HG02571 (cell line): Measurements from ENCODE around the gene LDB3.

Source experiments
- ATAC-seq: cut with Tn5 transposase; IDR thresholded peaks from one replicate; pipeline ENCODE4 v1.9.1; 2021; ENCODE audit warnings: mild to moderate bottlenecking, moderate library complexity; ENCODE audit not compliant: unreplicated experiment

Gene LDB3

DNA sequence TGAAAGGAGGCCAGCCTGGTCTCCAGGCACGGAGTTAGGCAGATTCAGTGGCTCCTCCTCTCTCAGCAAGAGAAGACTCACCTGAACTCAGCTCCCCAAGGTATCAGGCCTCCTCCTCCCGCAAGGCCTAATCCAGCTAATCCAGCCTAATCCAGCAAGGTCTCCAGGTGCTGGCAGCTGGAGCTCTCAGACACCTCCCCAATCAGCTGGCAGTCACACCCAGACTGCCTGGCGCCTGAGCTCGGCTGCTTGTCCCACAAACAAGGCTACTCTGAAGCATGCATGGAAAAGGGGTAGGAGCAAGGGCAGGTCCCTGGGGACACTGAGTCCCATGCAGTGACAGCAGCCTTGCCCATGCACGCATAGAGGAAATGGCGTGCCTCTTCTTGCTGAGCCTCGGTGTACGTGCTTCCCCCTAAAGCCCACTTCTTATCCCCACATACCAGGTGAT is 17.3 kb upstream of the LDB3 start:
- ATAC-seq = no peak

- ATAC-seq = no peak
Observed at GRCh38 chr10:86651631-86652331, 16.5 kb upstream of the LDB3 start.

- no peak for ATAC-seq
Observed at GRCh38 chr10:86652361-86653202, 15.7 kb upstream of the LDB3 start.

DNA sequence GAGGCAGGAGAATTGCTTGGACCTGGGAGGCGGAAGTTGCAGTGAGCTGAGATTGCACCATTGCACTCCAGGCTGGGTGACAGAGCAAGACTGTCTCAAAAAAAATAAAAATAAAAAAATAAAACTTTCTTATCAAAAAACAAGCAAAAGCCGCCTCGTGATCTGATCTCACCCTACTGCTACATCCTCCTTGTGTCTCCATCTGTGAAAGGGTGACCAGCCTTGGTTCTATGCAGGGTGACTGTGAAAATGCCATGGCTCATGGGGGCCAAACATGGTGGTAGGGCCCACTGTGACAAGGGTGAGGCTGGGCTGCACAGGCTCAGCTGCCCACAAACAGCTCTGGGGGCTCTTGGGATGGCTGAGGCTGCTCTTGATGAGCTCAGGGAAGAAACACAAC is 14.9 kb upstream of the LDB3 start:
- ATAC-seq = no peak

DNA sequence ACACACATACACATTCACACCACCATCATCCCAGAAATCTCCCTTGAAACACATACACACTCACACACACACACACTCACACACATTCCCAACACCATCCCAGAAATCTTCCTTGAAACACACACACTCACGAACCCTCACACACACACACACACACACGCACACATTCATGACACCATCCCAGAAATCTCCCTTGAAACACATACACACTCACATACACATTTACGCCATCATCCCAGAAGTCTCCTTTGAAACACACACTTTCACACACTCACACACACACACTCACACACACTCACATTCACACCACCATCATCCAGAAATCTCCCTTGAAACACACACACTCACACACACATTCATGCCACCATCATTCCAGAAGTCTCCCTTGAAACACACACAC is 14.3 kb upstream of the LDB3 start:
- no peak for ATAC-seq

DNA sequence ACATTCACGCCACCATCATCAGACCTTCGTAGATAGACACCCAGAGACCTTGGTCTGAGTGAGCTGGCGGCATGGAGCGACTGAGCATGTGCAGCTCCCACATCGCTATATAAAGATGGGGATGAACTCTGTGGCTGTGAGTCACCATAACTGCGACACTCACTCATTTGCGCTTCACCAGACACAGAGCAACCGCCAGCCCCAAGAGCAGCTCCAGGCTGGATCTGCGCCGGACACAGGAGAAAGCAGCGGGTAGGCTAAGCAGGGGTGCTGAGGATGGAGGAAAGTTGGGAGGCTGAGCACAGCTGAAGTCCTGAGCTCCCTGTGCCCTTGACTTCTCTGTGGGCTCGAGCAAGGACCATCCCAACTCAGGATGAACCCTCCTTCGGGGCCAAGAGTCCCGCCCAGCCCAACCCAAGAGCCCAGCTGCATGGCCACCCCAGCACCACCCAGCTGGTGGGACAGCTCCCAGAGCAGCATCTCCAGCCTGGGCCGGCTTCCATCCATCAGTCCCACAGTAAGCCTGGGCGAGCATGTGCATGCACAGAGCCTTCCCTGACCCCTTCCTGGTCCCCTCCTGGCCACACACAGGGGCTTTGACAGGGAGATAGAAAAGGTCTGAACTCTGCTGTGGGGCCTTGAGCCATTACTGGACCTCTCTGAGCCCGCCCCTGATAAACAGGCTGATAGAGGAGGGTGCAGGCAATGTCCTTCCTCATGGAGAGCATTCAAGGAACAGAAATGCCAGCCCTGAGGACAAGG is 13.7 kb upstream of the LDB3 start, which contains the start of gene OPN4:
Gene OPN4 (plus strand): TSS at position 137 of the 762 bp plus-strand sequence. CDS start 237 bp downstream, at position 374.
- no peak for ATAC-seq

- ATAC-seq = no peak
Observed at GRCh38 chr10:86655173-86655540, 13.2 kb upstream of the LDB3 start.

DNA sequence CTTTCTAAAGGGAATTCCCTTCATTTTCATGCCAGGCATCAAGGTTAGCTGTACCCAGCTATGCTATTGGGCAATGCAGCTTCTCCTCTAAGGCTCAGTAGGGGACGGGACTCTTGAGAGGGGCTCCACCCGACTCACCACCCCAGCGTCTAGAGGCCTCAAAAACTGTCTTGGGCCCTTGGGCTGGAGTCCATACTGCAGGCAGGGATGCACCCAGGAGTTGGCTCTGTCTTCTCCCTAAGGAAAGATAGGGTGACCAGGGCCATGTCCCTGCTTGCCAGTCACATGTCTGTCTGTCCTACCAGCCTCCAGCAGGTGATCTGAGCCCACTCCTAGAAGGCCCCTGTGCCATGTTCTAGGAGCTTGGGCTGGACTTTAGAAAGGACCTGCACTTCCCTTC is 12.7 kb upstream of the LDB3 start:
- ATAC-seq = no peak

DNA sequence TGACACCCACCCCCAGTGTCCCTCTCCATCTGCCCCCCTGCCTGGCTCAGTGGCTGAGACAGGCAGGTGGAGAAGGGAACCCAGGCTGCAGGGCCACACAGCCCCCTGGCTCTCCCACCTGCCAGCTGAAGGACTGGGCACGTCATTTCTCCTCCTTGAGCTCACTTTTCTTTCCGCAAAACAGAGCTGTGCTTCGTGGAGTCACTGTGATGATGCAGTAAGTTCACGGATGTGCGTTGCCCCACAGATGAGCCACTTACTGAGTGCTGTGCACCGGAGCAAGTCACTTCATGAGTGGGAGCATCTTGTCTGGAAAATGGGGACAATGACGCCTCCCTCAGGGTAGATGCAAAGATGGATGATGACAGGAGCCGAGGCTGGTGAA is 11.3 kb upstream of the LDB3 start:
- ATAC-seq = no peak

GRCh38 chr10:86657396-86658011 is 10.8 kb upstream of the LDB3 start:
- ATAC-seq = no peak

- no peak for ATAC-seq
Observed at GRCh38 chr10:86658261-86658741, 10.0 kb upstream of the LDB3 start.

DNA sequence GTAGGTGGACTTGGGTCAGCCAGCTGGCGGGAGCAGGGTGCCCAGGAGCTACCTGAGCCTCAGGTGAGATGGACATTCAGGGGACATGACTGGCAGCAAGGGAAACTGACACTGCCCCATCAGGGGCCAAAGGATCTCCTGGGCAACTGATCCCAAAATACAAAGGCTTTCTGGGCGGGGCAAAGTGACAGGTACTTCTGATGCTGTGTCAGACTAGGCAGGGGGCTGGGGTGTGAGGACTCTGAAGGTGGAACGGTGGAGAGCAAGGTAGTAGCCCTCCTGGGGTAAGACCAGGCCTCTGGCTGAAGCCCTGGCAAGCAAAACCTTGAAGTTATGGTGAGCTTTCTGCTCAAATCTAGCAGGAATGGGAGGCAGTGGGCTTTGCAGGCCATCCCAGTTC is 9.6 kb upstream of the LDB3 start:
- ATAC-seq = no peak

DNA sequence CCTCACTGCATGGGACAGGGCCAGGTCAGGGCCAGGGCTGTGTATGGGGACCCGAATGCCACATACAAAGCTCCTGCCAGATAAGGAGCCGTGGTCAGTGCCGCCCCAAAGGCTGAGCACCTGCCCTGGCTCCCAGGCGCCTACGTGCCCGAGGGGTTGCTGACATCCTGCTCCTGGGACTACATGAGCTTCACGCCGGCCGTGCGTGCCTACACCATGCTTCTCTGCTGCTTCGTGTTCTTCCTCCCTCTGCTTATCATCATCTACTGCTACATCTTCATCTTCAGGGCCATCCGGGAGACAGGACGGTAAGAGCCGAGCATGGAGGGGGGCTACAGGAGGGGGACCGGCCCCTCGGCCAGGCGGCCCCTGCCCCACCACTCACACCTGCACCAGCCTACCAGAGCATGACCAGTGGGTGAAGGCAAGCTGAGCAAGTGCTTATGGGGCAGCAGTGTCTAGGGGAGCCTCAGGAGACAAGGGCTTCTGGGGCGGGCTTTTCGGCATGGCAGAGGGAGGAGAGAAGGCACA is 9.1 kb upstream of the LDB3 start:
- no peak for ATAC-seq

GRCh38 chr10:86659721-86660453 is 8.4 kb upstream of the LDB3 start:
- ATAC-seq = no peak

- no peak for ATAC-seq
Observed at GRCh38 chr10:86661161-86662025, 6.9 kb upstream of the LDB3 start.

- no peak for ATAC-seq
Observed at GRCh38 chr10:86662186-86663045, 5.9 kb upstream of the LDB3 start.

GRCh38 chr10:86663046-86663345 is 5.3 kb upstream of the LDB3 start:
- no peak for ATAC-seq

DNA sequence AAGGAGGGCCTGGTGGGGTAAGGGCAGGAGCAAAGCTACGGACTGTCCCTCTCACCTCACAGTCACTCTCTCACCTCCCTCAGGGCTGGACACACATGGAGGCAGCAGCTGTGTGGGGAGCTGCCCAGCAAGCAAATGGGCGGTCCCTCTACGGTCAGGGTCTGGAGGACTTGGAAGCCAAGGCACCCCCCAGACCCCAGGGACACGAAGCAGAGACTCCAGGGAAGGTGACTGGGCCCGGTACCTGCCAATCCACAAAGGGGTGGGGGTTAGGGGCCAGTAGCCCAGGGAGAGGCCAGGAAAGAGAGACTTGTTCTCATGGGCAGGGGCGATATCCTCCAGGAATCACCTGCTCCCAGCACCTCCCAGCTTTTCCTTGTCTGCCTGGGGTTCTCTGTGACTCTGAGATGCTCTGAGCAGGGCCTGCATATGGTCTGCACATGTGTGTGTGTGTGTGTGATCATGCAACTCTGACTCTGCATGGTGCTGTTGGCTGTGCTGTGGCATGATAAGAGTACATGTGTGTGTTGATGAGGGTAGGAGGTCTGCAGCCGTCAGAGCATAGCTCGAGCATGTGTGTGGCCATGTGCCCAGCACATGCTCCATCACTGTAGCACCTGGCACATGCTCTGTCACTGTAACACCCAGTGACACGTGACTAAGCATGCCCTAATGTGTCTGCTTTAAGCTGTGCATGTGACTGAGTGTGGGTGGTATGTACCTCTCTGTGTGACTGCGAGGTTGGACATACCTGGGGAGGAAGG is 4.6 kb upstream of the LDB3 start:
- no peak for ATAC-seq
